Fibroblast of skin of left quadriceps (primary cell): Measurements from ENCODE around the gene DMP1.

Experiments used
- DNase-seq, 2 experiments: peaks; one replicate each; pipeline ENCODE4 v3.0.0-alpha.2; 2013; ENCODE audit warnings: low read depth in 2 of 2

The DMP1 gene, protein sequence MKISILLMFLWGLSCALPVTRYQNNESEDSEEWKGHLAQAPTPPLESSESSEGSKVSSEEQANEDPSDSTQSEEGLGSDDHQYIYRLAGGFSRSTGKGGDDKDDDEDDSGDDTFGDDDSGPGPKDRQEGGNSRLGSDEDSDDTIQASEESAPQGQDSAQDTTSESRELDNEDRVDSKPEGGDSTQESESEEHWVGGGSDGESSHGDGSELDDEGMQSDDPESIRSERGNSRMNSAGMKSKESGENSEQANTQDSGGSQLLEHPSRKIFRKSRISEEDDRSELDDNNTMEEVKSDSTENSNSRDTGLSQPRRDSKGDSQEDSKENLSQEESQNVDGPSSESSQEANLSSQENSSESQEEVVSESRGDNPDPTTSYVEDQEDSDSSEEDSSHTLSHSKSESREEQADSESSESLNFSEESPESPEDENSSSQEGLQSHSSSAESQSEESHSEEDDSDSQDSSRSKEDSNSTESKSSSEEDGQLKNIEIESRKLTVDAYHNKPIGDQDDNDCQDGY

GRCh38 chr4:87649980-87650379 is at the start of gene DMP1:
TSS of gene DMP1 (plus strand) at chr4:87650280. CDS start at chr4:87656493, 6,213 bp downstream.
- DNase-seq: no peak

DNA sequence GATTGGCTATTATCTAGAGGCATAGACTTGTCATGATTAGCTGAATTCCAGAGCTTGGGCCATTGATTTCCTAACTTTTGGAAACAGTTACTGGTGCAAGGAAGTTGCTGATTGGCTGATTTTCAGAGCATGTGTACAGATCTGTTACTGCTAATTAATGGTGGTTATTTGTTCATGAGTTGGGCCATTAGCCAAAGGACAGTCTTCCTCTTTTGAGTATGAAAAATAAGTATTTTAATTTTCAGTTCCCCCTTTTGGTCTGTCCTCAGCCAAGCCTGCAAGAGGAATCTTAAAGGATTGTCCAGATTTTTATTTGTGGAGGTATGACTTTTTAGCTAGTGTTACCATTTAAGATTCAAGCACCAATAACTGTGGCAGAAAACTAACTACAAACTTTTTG is 48.7 kb upstream of the DMP1 start:
- DNase-seq: no peak

DNA sequence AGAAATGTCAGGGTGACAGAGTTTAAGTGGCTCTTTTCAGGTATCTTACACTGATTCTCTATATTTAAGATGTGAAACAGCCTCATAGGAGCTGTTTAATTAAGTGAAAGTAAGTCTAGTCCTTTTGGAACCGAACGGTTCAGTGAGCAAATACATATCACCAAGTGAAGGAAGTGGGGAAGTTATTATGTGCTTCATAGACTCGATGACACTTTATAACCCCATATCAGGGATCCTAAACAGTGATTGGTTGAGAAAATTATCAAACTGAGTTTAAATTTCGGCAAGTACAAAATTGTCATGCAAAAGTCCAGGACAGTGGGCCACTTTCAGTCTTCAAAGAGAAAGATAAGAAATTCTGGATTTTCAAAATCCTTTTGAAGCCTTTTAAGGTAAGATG is 41.9 kb upstream of the DMP1 start, which contains the start of gene DSPP:
Gene DSPP (plus strand): TSS at position 301 of the 400 bp plus-strand sequence. CDS start 2,380 bp downstream, outside the sequence.
- DNase-seq: no peak

DNA sequence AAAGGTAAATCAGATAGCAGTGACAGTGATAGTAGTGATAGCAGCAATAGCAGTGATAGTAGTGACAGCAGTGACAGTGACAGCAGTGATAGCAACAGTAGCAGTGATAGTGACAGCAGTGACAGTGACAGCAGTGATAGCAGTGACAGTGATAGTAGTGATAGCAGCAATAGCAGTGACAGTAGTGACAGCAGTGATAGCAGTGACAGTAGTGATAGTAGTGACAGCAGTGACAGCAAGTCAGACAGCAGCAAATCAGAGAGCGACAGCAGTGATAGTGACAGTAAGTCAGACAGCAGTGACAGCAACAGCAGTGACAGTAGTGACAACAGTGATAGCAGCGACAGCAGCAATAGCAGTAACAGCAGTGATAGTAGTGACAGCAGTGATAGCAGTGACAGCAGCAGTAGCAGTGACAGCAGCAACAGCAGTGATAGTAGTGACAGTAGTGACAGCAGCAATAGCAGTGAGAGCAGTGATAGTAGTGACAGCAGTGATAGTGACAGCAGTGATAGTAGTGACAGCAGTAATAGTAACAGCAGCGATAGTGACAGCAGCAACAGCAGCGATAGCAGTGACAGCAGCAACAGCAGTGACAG is 35.7 kb upstream of the DMP1 start:
- no peak for DNase-seq

DNA sequence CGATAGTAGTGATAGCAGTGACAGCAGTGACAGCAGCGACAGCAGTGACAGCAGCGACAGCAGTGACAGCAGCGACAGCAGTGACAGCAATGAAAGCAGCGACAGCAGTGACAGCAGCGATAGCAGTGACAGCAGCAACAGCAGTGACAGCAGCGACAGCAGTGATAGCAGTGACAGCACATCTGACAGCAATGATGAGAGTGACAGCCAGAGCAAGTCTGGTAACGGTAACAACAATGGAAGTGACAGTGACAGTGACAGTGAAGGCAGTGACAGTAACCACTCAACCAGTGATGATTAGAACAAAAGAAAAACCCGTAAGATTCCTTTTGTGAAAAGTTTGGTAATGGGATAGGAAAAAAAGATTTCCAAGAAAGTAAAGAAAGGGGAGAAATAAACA is 33.8 kb upstream of the DMP1 start:
- DNase-seq: no peak

DNA sequence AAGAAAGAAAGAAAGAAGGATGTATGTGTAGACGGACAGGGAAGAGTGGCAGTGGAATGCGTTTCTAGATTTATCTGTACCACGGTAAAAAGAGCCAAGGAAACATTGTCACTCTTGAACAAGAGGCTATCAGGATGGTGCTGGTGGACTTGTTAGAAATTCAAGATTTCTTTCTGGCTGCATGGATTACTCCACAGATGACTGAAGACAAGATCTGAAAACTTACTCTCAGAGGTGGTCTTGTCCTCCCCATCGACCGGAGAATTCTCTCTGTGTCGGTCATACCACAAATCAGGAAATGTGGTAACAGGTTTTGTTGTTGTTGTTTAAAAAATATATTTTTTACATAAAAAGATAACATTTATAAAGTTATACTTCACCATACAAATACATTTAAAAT is 30.0 kb upstream of the DMP1 start:
- DNase-seq: no peak

- DNase-seq: no peak
These were observed 29.6 kb upstream of the DMP1 start for GRCh38 chr4:87620491-87620890.

- DNase-seq: no peak
These were observed 27.8 kb upstream of the DMP1 start for GRCh38 chr4:87622303-87622702.

- DNase-seq: no peak
These were observed 25.4 kb upstream of the DMP1 start for GRCh38 chr4:87624698-87625097.

- no peak for DNase-seq
These were observed 18.4 kb upstream of the DMP1 start for GRCh38 chr4:87631668-87632067.

GRCh38 chr4:87632469-87632868 is 17.6 kb upstream of the DMP1 start:
- no peak for DNase-seq

GRCh38 chr4:87633243-87633642 is 16.8 kb upstream of the DMP1 start:
- DNase-seq: peak; percentile 16 to 18

DNA sequence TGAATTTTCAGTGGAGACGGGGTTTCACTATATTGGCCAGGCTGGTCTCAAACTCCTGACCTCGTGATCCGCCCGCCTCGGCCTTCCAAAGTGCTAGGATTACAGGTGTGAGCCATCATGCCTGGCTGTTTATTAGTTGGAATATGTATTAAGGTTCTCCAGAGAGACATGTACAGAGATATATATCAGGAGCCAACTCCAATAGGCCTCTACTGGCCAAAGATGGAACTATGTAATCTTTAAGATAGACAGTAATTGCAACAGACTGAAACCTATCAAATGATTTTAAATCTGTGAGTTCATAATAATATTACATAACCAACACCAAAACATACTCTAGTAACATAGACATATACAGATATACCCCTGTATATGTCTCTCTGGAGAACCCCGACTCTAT is 5.8 kb upstream of the DMP1 start:
- no peak for DNase-seq

- DNase-seq: no peak
These were observed 858 bp downstream of the DMP1 start for GRCh38 chr4:87650938-87651337.

GRCh38 chr4:87651941-87652340 is 1.9 kb downstream of the DMP1 start:
- no peak for DNase-seq

DNA sequence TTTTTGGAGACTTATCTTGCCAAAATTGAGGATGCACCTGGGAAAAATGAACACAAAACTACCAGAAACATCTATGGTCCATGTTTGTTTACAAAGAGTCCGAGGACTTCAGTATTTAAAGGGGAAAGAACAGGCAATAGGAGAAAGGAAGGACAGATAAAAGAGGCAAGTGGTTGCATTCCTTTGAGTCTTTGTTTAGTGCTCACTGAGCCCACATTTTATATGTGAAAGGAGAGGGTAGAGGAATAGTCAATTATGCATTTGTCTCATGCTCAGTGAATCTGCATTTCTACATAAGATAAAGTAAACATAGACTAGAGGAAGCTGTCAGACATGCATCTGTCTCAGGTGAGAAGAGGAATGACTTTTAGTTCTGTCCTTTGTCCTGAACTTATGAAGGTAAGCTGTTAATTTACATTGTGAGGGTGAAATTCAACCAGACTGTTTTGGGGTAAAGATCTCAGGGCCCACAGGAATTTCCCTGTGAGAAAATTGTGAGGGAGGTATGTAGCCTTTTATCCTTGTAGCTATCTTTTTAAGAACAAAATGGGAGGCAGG is 4.5 kb downstream of the DMP1 start:
- DNase-seq: no peak

DNA sequence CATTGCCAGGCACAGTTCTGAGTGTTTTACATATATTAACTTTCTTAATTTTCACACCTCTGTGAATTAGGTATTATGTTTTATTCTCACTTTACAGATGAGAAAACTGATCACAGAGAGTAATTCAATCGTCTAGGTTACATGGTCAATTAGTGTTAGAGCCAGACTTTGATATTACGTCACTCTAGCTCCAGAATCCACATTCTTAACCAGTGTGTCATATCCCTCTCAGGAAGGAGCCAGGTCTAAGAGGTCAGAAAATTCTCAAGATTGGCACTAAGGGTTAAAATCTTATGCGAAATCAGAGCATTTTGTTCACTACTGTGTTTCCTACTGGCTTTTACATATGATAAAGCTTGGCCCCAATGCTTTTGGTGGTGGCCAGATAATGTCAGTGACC is 7.4 kb downstream of the DMP1 start:
- DNase-seq: no peak

DNA sequence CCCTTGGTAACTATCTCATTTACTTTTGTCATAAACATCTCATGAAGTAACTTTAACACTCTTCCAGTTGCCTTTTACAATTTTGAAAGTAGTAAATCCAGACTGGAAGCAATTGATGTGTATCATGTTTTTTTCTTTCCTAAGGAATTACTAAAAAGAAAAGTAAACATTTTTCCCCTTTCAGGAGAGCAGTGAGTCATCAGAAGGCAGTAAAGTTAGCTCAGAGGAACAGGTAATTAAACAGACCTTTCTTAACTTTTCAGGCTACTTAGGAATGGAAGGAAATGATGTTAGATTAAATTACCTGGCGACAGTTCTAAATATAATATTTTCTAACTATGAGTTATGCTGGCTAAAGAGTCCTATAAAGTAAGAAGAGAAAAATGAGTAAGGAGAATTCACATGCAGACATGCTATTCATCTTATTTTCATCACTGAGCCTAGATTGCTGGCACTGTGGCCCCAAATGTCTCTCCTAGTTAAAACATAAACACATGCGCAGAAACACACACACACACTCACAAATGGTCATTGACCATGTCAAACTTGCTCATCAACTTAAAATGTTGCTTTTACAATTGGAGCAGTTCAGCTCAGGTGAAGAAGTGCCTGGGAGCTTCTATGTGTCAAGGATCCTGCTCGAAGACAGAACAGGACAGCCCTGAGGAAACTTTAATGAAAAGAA is 9.3 kb downstream of the DMP1 start:
- no peak for DNase-seq

DNA sequence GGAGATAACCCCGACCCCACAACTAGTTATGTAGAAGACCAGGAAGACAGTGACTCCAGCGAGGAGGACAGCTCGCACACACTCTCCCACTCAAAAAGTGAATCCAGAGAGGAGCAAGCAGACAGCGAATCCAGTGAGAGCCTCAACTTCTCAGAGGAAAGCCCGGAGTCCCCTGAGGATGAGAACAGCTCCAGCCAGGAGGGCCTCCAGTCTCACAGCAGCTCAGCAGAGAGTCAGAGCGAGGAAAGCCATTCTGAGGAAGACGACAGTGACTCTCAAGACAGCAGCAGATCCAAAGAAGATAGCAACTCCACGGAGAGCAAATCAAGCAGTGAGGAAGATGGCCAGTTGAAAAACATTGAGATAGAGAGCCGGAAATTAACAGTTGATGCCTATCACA is 12.8 kb downstream of the DMP1 start:
- DNase-seq: no peak

GRCh38 chr4:87669373-87669772 is 19.3 kb downstream of the DMP1 start:
- no peak for DNase-seq

DNA sequence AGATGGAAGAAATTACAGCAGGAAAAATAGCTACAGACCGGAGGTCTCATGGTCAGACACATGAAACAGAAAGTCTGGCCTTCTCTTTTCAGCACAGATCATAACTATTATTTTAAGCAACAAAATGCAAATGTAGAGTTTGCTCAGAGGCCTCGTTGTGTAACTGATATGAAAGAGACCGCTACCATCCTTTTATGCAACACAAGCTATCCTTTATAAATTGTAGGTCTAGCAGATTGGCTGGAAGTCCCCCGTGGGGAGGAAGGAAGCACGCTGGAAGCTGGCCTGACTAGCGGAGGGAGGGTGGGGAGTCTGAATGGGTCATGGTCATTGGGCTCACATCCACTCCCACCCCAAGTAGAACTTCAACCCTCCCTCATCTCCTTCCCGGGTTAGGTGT is 27.7 kb downstream of the DMP1 start:
- no peak for DNase-seq

DNA sequence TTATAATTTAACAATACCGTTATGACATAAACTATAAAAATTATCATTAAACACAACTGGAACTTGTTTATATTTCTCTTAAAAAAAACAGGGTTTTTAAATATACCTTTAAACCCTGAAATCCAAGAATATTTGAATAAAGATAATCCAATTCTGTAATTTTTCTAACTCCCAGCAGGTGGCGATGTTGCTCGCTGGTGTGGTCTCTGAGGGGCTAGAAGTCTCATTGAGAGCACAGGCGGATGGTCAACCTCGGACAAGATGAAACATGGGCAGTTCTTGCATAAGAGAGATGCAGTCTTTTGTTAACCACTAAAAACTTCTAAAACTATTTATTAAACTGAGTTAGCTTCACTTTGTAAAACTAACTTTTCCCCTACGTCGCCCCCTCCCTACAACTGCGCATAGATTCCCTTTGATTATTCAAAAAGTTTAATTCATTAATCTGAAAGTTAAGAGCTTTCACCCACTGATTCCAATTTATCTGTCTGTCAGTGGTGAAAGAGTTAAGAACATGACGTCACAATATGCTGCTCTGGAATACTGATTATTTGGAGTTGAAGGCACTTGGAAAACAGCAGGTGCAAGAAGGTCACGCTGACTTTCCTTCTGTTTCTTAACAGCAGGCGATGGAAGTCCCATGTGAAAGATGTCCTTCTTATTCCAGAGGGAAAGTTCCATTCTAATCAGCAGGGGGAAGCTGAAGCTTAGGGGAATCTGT is 29.5 kb downstream of the DMP1 start:
- peak; percentile 24 to 34 for DNase-seq
